NCI-H510A (cell line): ENCODE results near the gene GRAMD1B.
"Not testable (repeated sequence)": the region's sequence is repeated elsewhere in the genome, so short reads cannot be mapped to it uniquely, and the experiment has no call there.

ENCODE experiments used
- DNase-seq: peaks from one replicate; lab custom pipeline; 2025; lab: John Stamatoyannopoulos, UW

GRAMD1B gene

GRCh38 chr11:123641495-123641840, 211.4 kb downstream of the GRAMD1B start:
- DNase-seq = no peak

GRCh38 chr11:123642435-123642834, 212.4 kb downstream of the GRAMD1B start:
- DNase-seq = no peak

- DNase-seq = no peak
These were observed 215.4 kb downstream of the GRAMD1B start for GRCh38 chr11:123645286-123645975.

- no peak for DNase-seq
These were observed 220.8 kb downstream of the GRAMD1B start for GRCh38 chr11:123650901-123651300.

- no peak for DNase-seq
These were observed 222.5 kb downstream of the GRAMD1B start for GRCh38 chr11:123652599-123652998.

- DNase-seq = no peak
These were observed 223.4 kb downstream of the GRAMD1B start for GRCh38 chr11:123653483-123653826.

GRCh38 chr11:123653827-123654565, 223.9 kb downstream of the GRAMD1B start:
- DNase-seq = no peak

- peak; percentile 38 for DNase-seq
These were observed 224.6 kb downstream of the GRAMD1B start, which contains the start of gene SCN3B for GRCh38 chr11:123654566-123655081. TSS of gene SCN3B (minus strand) at chr11:123654624. CDS start at chr11:123653801, 823 bp downstream.

GRCh38 chr11:123659311-123659710, 229.2 kb downstream of the GRAMD1B start:
- DNase-seq = no peak

- not testable (repeated sequence) for DNase-seq
These were observed 229.9 kb downstream of the GRAMD1B start for GRCh38 chr11:123659965-123660364.

- no peak for DNase-seq
These were observed 235.2 kb downstream of the GRAMD1B start for GRCh38 chr11:123665306-123665705.

GRCh38 chr11:123670081-123670480, 240.0 kb downstream of the GRAMD1B start:
- no peak for DNase-seq

- no peak for DNase-seq
These were observed 241.5 kb downstream of the GRAMD1B start for GRCh38 chr11:123671534-123671933.

GRCh38 chr11:123672568-123672967, 242.5 kb downstream of the GRAMD1B start:
- DNase-seq = no peak

GRCh38 chr11:123674297-123674696, 244.2 kb downstream of the GRAMD1B start:
- no peak for DNase-seq
